Measurements from ENCODE around the gene MOGAT3. TPM values are rescaled to one million over a fixed set of nuclear protein-coding genes. Genes with fewer than 3 reads are reported as not detected.
A peak's percentile ranks its signal among the peaks of the same experiment; 100 is the strongest.

The MOGAT3 gene
- total RNA-seq, 1 experiment from 2014 or later: not detected

DNA sequence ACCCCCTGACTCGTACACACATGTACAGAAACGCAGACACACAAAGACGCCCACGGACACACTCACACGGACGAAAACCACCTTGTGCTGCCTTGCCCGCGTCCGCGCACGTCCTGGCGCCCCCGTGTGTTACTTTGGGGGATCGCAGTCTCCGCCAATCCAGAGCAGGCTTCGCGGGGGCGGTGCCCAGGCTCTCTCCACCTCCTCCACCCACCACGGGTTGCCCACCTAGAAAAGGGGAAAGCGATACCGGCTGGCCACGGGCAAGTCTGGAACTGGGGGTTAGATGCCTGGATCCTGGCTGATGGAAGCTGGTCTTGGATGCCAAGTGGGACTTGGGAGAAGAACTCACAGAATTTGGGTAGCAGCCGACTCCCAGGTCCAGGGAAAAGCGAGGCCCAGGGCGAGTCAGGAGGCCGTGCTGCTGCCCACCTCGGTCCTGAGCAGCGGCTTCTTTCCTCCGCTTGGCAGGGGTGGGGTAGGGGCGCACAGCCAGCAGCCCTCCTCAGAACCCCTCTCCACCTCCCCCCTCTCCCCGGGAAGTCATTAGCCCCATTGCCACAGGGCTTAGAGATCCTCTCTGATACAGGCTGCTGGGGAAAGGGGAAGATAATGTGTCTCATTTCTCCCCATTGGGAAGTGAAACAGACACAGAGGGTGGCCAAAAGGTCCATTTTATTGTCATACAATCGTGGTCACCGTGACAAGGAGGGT is 30.8 kb downstream of the MOGAT3 start:
- Histone ChIP-seq H3K4me3 (no peak overlapping the region), H3K9me3 (no peaks in the 10 kb centered on the region), H3K27me3 (peaks cover 44% of the 10 kb centered on the region), H3K36me3 (no peaks in the 10 kb centered on the region)
- peak; percentile 50 for DNase-seq

- H3K4me3 ChIP-seq: no peak overlapping the region
- H3K36me3 ChIP-seq: no peaks in the 10 kb centered on the region
- H3K9me3 ChIP-seq: no peaks in the 10 kb centered on the region
- H3K27me3 ChIP-seq: peaks cover 51% of the 10 kb centered on the region
- DNase-seq: no peak
Observed at GRCh38 chr7:101169110-101169837, 31.6 kb downstream of the MOGAT3 start.

DNA sequence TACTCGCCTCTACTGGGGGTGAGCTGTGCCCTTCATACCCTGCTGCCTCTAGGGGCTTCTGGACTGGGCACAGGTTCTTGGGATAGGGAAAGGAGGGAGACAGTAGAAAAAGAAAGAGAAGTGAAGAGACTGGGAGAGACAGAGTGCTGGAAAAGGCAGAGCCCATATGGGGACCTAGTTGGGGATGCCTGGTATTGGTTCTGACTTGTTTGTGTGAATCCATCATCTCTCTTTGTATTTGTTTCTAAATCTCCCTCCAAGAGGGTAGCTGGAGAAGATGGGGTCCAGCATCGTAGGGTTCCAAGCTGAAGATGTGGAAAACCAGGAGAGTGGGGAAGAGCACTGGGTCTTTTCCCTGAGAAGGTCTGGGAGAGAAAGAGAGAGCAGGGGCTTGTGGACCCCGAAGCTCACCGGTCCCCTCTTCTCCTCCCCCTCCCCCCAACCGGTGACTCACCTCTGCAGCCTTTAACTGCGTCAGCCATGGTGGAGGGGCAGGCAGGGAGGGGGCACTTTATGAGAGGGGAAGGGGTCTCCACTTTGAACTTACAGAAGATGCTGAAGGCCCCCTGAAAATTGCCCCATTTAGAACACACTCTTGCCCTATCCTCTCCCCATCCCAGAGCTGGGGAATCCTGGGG is 32.3 kb downstream of the MOGAT3 start:
- Histone ChIP-seq H3K36me3 (no peaks in the 10 kb centered on the region), H3K4me3 (no peak overlapping the region), H3K27me3 (peaks cover 55% of the 10 kb centered on the region), H3K9me3 (no peaks in the 10 kb centered on the region)
- no peak for DNase-seq

- Histone ChIP-seq H3K4me3 (no peak overlapping the region), H3K27me3 (peaks cover 50% of the 10 kb centered on the region), H3K36me3 (no peaks in the 10 kb centered on the region), H3K9me3 (no peaks in the 10 kb centered on the region)
- DNase-seq: no peak
Observed at GRCh38 chr7:101167645-101168411, 33.0 kb downstream of the MOGAT3 start.

DNA sequence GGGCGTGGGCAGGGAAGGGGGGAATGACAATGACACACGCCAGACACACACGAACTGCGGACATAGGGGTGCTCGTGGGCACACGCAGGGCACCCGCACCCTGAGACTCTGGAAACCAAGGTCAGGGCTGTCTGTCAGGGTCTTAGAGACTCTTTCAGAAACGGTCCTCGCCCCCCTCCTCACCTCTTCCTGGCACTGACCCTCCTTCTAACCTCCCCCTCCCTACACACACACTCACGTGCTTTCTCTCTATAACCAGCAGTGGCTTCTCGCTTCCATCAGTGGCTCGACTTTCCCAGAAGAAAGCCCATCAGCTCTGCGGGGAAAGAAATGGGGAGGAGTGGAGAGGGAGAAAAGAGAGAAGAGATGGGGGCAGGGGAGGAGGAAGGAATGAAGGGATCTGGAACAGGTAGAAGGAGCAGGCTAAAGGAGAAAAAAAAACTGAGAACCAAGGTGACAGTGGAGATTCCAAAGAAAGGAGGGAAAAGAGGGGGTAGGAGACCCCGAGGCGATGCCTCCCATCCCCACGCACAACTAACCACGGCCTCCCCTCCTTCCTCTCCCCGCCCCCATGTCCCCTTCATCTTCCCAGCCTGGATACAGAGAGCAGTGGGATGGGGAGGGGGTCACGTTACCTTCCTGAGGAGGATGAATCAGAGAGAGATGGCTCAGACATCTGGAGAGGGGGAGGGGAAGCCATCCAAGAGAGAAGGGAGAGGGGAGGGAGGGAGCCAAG is 33.8 kb downstream of the MOGAT3 start:
- Histone ChIP-seq H3K27me3 (peaks cover 42% of the 10 kb centered on the region), H3K36me3 (no peaks in the 10 kb centered on the region), H3K4me3 (no peak overlapping the region), H3K9me3 (no peaks in the 10 kb centered on the region)
- no peak for DNase-seq

GRCh38 chr7:101166648-101166908 is 34.3 kb downstream of the MOGAT3 start:
- Histone ChIP-seq H3K9me3 (no peaks in the 10 kb centered on the region), H3K27me3 (peaks cover 37% of the 10 kb centered on the region), H3K4me3 (no peak overlapping the region), H3K36me3 (no peaks in the 10 kb centered on the region)
- DNase-seq: no peak

DNA sequence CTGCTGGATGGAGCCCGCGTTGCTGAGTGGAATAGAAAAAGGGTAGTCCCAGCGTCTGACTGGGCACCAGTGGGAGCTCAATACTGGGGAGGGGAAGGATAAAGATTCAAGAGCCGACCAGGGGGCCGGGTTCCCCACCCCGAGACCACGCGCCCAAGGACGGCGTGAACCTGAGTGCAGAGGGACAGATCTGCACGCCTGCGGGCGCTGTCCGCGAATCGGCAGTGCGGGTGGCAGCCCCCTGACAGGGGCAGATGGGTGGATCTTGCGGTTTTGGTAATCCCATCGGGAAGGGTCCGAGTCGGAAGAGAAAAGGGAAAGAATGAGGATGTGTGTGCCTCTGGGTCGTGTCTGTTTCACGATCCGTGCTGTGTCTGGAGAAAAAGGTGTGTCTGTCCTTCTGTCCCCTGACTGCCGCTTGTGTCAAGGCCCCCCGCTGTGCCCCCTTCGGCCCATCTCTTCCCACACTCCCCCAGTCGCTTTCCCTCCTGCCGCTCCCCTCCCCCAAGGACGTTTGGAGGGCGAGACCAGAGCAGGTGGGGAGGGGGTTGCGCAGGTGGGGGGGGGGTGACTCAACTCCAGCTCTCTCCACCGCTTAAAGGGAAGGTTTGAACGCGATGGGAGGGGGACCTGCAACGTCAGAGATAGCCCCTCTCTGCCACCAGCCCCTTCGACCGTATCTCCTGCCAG is 34.7 kb downstream of the MOGAT3 start:
- DNase-seq: no peak
- Histone ChIP-seq H3K9me3 (no peaks in the 10 kb centered on the region), H3K36me3 (no peaks in the 10 kb centered on the region), H3K27me3 (peaks cover 34% of the 10 kb centered on the region), H3K4me3 (no peak overlapping the region)

DNA sequence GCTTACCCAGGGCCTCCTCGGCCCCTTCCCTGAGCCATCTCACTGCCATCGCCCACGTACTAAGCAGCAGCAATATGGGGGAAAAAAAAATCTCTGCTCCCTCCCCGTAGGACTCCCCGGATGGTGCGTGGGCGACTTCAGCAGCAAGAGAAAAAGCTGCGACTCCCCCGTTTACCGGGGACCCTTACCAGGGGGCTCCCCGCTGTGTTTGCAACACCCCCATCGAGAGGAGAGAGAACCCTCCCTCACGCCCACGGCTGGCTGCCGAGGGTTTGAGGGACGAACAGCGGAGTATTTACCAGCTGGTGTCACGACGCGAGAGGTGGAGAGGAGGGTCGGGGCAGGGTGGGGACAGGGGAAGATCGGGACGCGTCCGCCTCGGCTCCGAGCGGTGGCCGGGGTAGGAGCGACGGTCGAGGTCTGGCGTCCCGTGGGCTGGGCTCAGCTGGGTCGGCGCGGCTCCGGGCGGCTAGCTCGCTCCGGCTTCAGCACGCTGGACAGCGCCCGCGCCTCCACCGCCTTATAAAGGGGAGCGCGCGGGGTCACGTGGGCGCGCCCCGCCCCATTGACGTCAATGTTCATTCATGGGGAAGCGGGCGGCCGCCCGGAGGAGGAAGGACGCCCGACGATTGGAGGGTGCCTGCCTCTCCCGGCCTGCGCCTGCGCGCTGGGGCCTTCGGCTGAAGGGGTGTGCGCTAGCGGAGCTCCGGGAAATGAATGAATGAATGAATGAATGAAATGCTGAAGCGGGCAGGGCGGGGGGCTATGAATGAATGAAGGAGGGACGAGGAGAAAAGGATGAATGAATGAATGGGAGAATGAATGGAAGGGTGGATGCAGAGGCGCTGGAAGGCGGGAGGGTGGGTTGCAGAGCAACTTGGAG is 35.5 kb downstream of the MOGAT3 start, which contains the start of gene VGF:
Gene VGF, minus strand, starts transcription at position 495 of the 883 bp plus-strand sequence. CDS start 726 bp downstream, outside the sequence.
- Histone ChIP-seq H3K4me3 (no peak within 1 kb of the TSS; the same call in 1 of the 2 replicates), H3K9me3 (no peaks in the 10 kb centered on the region), H3K27me3 (peaks cover 28% of the 10 kb centered on the region), H3K36me3 (no peaks in the 10 kb centered on the region)
- DNase-seq: peak; percentile 74

DNA sequence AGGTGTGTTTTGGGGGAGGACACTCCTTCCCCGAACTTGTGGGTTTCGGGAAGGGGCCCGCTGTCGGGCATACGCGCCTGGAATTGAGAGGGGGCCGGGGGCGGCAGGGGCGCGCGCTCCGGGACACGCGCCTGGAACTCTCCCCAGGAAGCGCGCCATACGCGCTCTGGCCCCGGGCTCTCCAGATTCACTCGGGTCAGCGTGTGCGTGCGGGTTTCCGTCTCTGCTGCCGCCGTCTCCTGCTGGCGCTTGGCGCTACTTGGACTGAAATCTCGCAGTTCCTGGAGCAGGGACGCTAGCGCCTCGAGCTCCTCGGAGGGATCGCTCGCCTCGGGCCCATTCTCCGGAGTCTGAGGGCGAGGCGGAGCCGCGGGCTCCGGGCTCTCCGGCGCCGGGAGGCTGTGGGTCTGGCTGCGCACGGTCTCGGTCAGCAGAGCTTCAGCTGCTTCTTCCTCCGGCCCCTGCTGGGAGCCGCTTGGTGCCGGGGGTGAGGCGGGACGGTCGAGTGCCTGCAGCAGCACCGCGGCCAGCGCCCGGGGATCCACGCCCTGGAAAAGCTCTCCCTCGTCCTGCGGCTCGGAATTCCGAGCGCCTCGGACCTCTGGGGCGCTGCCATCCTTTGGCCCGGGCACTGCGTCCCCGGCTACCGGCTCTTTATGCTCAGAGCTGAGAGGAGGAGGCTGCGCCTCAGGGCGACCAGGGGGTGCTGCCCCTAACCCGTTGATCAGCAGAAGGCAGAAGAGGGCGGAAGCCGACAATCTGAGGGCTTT is 36.6 kb downstream of the MOGAT3 start:
- peaks cover 19% of the 10 kb centered on the region for H3K27me3 ChIP-seq
- peak; percentile 60 for DNase-seq

DNA sequence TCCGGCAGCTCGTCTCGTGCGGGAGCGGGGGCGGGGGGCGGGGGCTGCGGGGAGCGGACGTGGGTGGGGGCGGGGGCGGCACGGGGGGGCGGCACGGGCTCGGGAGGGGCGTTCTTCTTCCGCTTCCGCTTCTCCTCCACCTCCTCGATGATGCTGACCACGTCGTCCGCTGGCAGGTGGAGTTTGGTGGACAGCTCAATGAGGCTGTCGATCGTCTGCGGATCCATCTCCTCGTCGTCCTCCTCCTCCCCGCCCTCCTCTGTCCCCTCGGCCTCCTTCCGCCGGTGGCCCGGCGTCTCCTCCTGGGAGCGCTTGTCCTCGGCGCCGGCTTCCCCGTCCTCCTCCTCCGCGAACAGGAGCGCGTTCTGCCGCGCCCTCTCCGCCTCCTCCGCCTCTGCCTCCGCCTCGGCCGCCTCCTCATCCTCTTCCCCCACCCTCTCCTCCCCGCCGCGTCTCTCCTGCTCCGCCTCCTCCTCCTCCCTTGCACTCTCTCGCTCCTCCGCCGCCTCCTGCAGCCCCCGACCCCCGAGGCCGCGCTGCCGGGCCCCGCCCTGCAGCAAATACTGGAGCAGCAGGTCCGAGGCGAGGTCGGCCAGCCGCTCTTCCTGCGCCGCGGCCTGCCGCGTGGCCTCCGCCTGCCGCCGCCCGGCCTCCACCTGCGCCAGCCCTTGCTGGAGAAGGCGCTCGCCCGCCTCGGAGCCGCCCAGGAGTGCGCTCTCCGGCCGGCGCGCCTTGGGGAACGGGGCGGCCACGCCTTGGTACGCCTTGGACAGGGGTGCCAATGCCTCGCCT is 37.4 kb downstream of the MOGAT3 start:
- Histone ChIP-seq H3K9me3 (no peaks in the 10 kb centered on the region), H3K36me3 (no peaks in the 10 kb centered on the region), H3K4me3 (peak overlapping the region; percentile 36), H3K27me3 (peaks cover 19% of the 10 kb centered on the region)
- peak; percentile 38 for DNase-seq

More for the DNA sequence above, 36.6 kb downstream of the MOGAT3 start:
- Histone ChIP-seq H3K9me3 (no peaks in the 10 kb centered on the region), H3K4me3 (peak overlapping the region; percentile 36; the same call in 1 of the 2 replicates), H3K36me3 (no peaks in the 10 kb centered on the region)

DNA sequence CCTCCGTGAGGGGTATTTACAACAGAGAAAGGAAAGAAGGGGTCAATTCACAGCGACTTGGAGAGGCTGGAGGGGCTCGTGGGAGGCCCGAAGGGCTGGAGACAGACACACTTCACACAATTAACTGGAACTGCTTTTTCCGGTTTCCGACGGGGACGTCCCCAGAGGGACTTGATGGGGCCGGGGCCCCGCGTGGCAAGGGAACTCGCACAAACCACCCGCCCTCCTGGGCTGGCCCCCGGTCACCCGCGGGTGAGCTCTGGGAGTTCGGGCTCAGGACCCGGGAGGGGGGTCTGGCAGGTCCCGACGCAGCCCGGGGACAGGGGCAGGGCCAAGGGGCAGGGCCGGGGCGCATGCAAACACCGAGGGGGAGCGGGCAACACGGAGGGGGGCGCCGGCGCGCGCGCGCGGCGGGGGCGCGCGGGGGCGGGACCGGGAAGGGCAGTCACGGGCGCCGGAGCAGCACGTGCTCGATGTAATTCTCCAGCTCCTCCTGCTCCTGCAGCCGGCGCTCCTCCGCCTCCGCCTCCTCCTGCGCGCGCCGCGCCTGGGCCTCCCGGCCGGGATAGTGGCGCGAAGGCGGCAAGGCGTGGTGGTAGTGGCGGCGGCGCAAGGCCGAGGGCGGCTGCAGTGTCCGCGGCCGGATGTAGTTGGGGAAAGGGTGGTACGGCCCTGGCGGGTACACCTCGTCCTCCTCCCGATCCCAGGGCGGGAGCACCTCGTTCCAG is 38.1 kb downstream of the MOGAT3 start:
- peak; percentile 53 for DNase-seq
- no peak overlapping the region for H3K4me3 ChIP-seq
- H3K9me3 ChIP-seq: no peaks in the 10 kb centered on the region
- no peaks in the 10 kb centered on the region for H3K36me3 ChIP-seq
- H3K27me3 ChIP-seq: peaks cover 19% of the 10 kb centered on the region

DNA sequence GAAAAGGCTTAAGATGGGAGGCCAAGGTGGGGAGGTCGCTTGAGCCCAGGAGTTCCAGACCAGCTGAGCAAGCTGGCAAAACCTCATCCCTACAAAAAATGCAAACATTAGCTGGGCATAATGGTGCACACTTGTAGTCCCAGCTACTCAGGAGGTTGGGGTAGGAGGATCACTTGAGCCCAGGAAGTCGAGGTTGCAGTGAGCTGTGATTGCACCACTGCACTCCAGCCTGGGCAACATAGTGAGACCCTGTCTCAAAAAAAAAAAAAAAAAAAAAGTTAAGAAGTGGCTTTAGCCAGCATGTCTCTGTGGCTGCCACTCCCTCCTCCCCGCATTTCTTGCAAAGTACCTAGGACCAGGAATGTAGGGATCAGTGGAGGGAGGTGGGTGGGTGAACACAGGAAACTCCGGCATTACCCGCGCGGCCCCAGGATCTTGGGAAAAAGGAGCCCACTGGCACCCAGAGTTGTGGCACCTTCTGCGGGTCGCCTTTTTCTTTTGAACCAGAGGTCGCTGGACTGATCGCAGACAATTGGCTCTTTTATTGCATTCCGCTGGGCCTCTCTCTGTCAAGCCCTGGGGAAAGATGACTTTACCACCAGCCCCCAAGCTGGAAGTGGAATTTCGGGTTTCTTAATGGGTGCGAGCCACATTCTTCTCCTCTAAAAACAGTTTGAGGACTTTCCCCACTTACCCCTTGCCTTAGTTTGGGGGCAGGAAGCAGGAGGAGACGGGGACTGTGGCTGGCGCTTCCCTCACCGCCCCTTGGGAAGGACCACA is 39.0 kb downstream of the MOGAT3 start:
- Histone ChIP-seq H3K27me3 (peaks cover 19% of the 10 kb centered on the region), H3K4me3 (no peak overlapping the region), H3K9me3 (no peaks in the 10 kb centered on the region), H3K36me3 (no peaks in the 10 kb centered on the region)
- DNase-seq: no peak

Data from MG63 (cell line).